Vagina (tissue), 2 donors: ENCODE data around the gene CADM4.

ENCODE experiments used
- CTCF ChIP-seq, 3 experiments: fragments of 450-650 bp in 2 of 3; fragments of 200-600 bp in 1 of 3; sonication (generic) in 1 of 3; IDR thresholded peaks; one replicate each; pipeline ENCODE4 v1.5.1; 2017 to 2019; ENCODE audit warnings: antibody characterized with exemption in 3 of 3, mild to moderate bottlenecking in 2 of 3, moderate library complexity in 2 of 3
- POLR2A ChIP-seq, 2 donors: fragments of 450-650 bp; IDR thresholded peaks; one replicate each; pipeline ENCODE4 v1.6.1; 2017; ENCODE audit warnings: antibody characterized with exemption in 2 of 2, mild to moderate bottlenecking in 2 of 2, moderate library complexity in 2 of 2

- TF ChIP-seq CTCF (IDR thresholded peaks at IDR 0.05) = no peak
- no peak for TF ChIP-seq POLR2A (IDR thresholded peaks at IDR 0.05)
These were observed 2.9 kb upstream of the CADM4 start for GRCh38 chr19:43642531-43642930.
